Transverse colon (tissue), 4 donors: ENCODE results near the gene DNAJC10. TPM values are rescaled to one million over a fixed set of nuclear protein-coding genes. Genes with fewer than 3 reads are reported as not detected.
"Not testable (repeated sequence)": the region's sequence is repeated elsewhere in the genome, so short reads cannot be mapped to it uniquely, and the experiment has no call there.

Experiments used
- DNase-seq: peaks from one replicate; pipeline ENCODE4 v3.0.0-alpha.2; 2019
- H3K27ac ChIP-seq, 4 donors: fragments of 200-600 bp; sonication (generic); 2 replicates each; pipeline ENCODE4 v1.5.1; 2016 to 2018; ENCODE audit warnings: inconsistent platforms in 4 of 4
- H3K27me3 ChIP-seq: fragments of 200-600 bp; sonication (generic); 2 replicates; pipeline ENCODE4 v1.5.1; 2017; ENCODE audit warnings: inconsistent platforms
- H3K36me3 ChIP-seq, 4 donors: fragments of 200-600 bp; sonication (generic); 2 replicates each; pipeline ENCODE4 v1.5.1; 2017 to 2019; ENCODE audit warnings: inconsistent platforms in 4 of 4
- H3K4me1 ChIP-seq, 4 donors: fragments of 200-600 bp; sonication (generic); 2 replicates each; pipeline ENCODE4 v1.5.1; 2017 to 2020; ENCODE audit warnings: inconsistent platforms in 4 of 4
- H3K4me3 ChIP-seq, 4 donors: fragments of 200-600 bp; sonication (generic); 1 replicate in 1 of 4; 2 replicates in 3 of 4; pipeline versions ENCODE4 v1.5.1 to v1.6.1; 2017 to 2019; ENCODE audit warnings: inconsistent platforms in 4 of 4
- H3K9me3 ChIP-seq, 2 donors: fragments of 200-600 bp; sonication (generic); 2 replicates each; pipeline ENCODE4 v1.5.1; 2017 to 2019; ENCODE audit warnings: inconsistent platforms in 2 of 2
- CTCF ChIP-seq, 5 experiments: fragments of 200-600 bp in 3 of 5; fragments of 450-650 bp in 2 of 5; sonication (generic) in 3 of 5; IDR thresholded peaks; 1 replicate in 2 of 5; 2 replicates in 3 of 5; pipeline ENCODE4 v1.5.1; 2016 to 2017; ENCODE audit warnings: antibody characterized with exemption in 5 of 5, inconsistent platforms in 3 of 5, mild to moderate bottlenecking in 2 of 5, moderate library complexity in 1 of 5
- EP300 ChIP-seq: sonication (generic); formaldehyde crosslinking; IDR thresholded peaks from one replicate; pipeline ENCODE4 v1.6.1; 2017; ENCODE audit warnings: antibody characterized with exemption, low read depth
- POLR2A ChIP-seq: fragments of 450-650 bp; IDR thresholded peaks from one replicate; pipeline ENCODE4 v1.6.1; 2016; ENCODE audit warnings: antibody characterized with exemption, mild to moderate bottlenecking, moderate library complexity
- POLR2AphosphoS5 ChIP-seq, 3 donors: sonication (generic); formaldehyde crosslinking; IDR thresholded peaks; one replicate each; pipeline ENCODE4 v1.6.1; 2016; ENCODE audit warnings: antibody characterized with exemption in 3 of 3
- WGBS, 2 donors: methylation state at CpG; one replicate each; pipeline ENCODE4 v1.1.5; 2018; ENCODE audit warnings: low coverage in 1 of 2; 5-methylcytosine and 5-hydroxymethylcytosine counted together
- in situ Hi-C, 4 donors: fragments of 200-750 bp; cut with MboI; loops; one replicate each; pipeline versions ENCODE4 v1.15.0 to v1.15.1; 2017; ENCODE audit warnings: low sequenced_read_pairs in 3 of 4, low pct_ligation_motif_present in 1 of 4, low pct_unique_long_range_greater_than_20kb in 1 of 4
- intact Hi-C: fragments of 100-400 bp; cut with DNase I; formaldehyde crosslinking; loops from one replicate; pipeline ENCODE4 v1.15.1; 2023; ENCODE audit warnings: low total_unique reads
- total RNA-seq, 4 donors: library from RNA; depleted of rRNA; stranded (reverse); fragments of >200 nt; gene quantifications; one replicate each; pipeline ENCODE4 v1.1.0, GENCODE V29; 2016

The DNAJC10 gene
- total RNA-seq, 4 donors from 2014 or later, result 27.4 to 37.9 (median 35.5) TPM

- Histone ChIP-seq H3K27me3 (no peaks in the 10 kb centered on the region), H3K9me3 (no peaks in the 10 kb centered on the region), H3K4me3 (no peak overlapping the region), H3K4me1 (peaks cover 0 to 26% (median 10%) of the 10 kb centered on the region in 4 donors), H3K36me3 (peaks cover 0 to 6% (median 0%) of the 10 kb centered on the region in 4 donors), H3K27ac (peak overlapping the region in 3 of 4 donors; percentile 81 to 91 (median 89))
- intact Hi-C loops (no loop called here), in situ Hi-C loops (no loop called here)
- no peak for TF ChIP-seq EP300
- no peak for TF ChIP-seq CTCF (IDR thresholded peaks at IDR 0.05)
- no peak for TF ChIP-seq POLR2AphosphoS5 (IDR thresholded peaks at IDR 0.05)
- no peak for TF ChIP-seq POLR2A
- no peak for DNase-seq
These were observed 1.8 kb downstream of the DNAJC10 start for GRCh38 chr2:182717816-182718215.

- TF ChIP-seq EP300, result no peak
- no peak for TF ChIP-seq POLR2AphosphoS5 (IDR thresholded peaks at IDR 0.05)
- no peak for TF ChIP-seq CTCF (IDR thresholded peaks at IDR 0.05)
- TF ChIP-seq POLR2A, result no peak
- no peak overlapping the region for H3K4me3 ChIP-seq
- peaks cover 0 to 6% (median 0%) of the 10 kb centered on the region in 4 donors for H3K36me3 ChIP-seq
- no peaks in the 10 kb centered on the region for H3K9me3 ChIP-seq
- WGBS, 2 donors, result 68 to 73% methylated on average over 4 of the region's 4 CpGs
- no peak overlapping the region for H3K27ac ChIP-seq
- peaks cover 0 to 26% (median 10%) of the 10 kb centered on the region in 4 donors for H3K4me1 ChIP-seq
- in situ Hi-C loops (no loop called here), intact Hi-C loops (no loop called here)
- no peak for DNase-seq
- H3K27me3 ChIP-seq, result no peaks in the 10 kb centered on the region
These were observed 2.4 kb downstream of the DNAJC10 start for GRCh38 chr2:182718459-182718858.

GRCh38 chr2:182719116-182719515, 3.1 kb downstream of the DNAJC10 start:
- 93 to 97% methylated on average over 3 to 8 of the region's 8 CpGs for WGBS, 2 donors
- intact Hi-C loops, in situ Hi-C loops, H3K9me3 ChIP-seq, H3K27me3 ChIP-seq, H3K36me3 ChIP-seq, H3K4me3 ChIP-seq, H3K27ac ChIP-seq, DNase-seq: not testable (repeated sequence)
- peaks cover 0 to 26% (median 10%) of the 10 kb centered on the region in 4 donors for H3K4me1 ChIP-seq

GRCh38 chr2:182724656-182725055, 8.6 kb downstream of the DNAJC10 start:
- no peak for TF ChIP-seq CTCF (IDR thresholded peaks at IDR 0.05)
- TF ChIP-seq EP300, result no peak
- TF ChIP-seq POLR2A, result no peak
- TF ChIP-seq POLR2AphosphoS5 (IDR thresholded peaks at IDR 0.05), result no peak
- 70 to 79% methylated on average over 3 of the region's 3 CpGs for WGBS, 2 donors
- no peak overlapping the region for H3K4me3 ChIP-seq
- H3K27me3 ChIP-seq, result no peaks in the 10 kb centered on the region
- intact Hi-C loops, result no loop called here
- peaks cover 0 to 14% (median 5%) of the 10 kb centered on the region in 4 donors for H3K36me3 ChIP-seq
- no peak for DNase-seq
- no peaks in the 10 kb centered on the region for H3K9me3 ChIP-seq
- in situ Hi-C loops, result no loop called here
- H3K27ac ChIP-seq, result no peak overlapping the region
- H3K4me1 ChIP-seq, result peaks cover 0 to 6% (median 2%) of the 10 kb centered on the region in 4 donors

GRCh38 chr2:182726473-182726872, 10.4 kb downstream of the DNAJC10 start:
- Histone ChIP-seq H3K36me3 (peaks cover 0 to 18% (median 8%) of the 10 kb centered on the region in 4 donors), H3K4me1 (peaks cover 0 to 6% (median 2%) of the 10 kb centered on the region in 4 donors), H3K27me3 (no peaks in the 10 kb centered on the region), H3K27ac (no peak overlapping the region), H3K4me3 (no peak overlapping the region), H3K9me3 (no peaks in the 10 kb centered on the region)
- TF ChIP-seq POLR2A (no peak), EP300 (no peak), POLR2AphosphoS5 (IDR thresholded peaks at IDR 0.05) (no peak), CTCF (IDR thresholded peaks at IDR 0.05) (no peak)
- in situ Hi-C loops, result no loop called here
- no peak for DNase-seq
- 79 to 100% methylated on average over 1 to 3 of the region's 3 CpGs for WGBS, 2 donors
- intact Hi-C loops, result no loop called here
